Measurements from ENCODE around the gene EPB41L5. TPM values are rescaled to one million over a fixed set of nuclear protein-coding genes. Genes with fewer than 3 reads are reported as not detected.

EPB41L5 gene
- total RNA-seq, 1 donor from 2014 or later = 78.0 TPM

GRCh38 chr2:120177001-120177621 is 164.2 kb downstream of the EPB41L5 start:
- H3K27ac Mint-ChIP-seq (ENCODE audit: unreplicated experiment) = no peak overlapping the region
- H3K4me3 Mint-ChIP-seq (ENCODE audit: unreplicated experiment) = no peak overlapping the region
- H3K36me3 Mint-ChIP-seq (ENCODE audit: low read depth, unreplicated experiment) = peaks cover 11% of the 10 kb centered on the region
- no peak for TF ChIP-seq CTCF (IDR thresholded peaks at IDR 0.05; ENCODE audit: unreplicated experiment)
- H3K9me3 Mint-ChIP-seq (ENCODE audit: unreplicated experiment) = no peaks in the 10 kb centered on the region
- no peak for DNase-seq (ENCODE audit: low spot score)
- H3K4me1 Mint-ChIP-seq (ENCODE audit: unreplicated experiment) = peaks cover 17% of the 10 kb centered on the region
- H3K27me3 Mint-ChIP-seq (ENCODE audit: unreplicated experiment) = peaks cover 5% of the 10 kb centered on the region

GRCh38 chr2:120177973-120178372 is 165.1 kb downstream of the EPB41L5 start:
- DNase-seq (ENCODE audit: low spot score) = no peak
- Mint-ChIP-seq H3K9me3 (ENCODE audit: unreplicated experiment) (no peaks in the 10 kb centered on the region), H3K4me1 (ENCODE audit: unreplicated experiment) (peaks cover 15% of the 10 kb centered on the region), H3K27ac (ENCODE audit: unreplicated experiment) (no peak overlapping the region), H3K27me3 (ENCODE audit: unreplicated experiment) (peaks cover 5% of the 10 kb centered on the region), H3K36me3 (ENCODE audit: low read depth, unreplicated experiment) (peaks cover 16% of the 10 kb centered on the region), H3K4me3 (ENCODE audit: unreplicated experiment) (no peak overlapping the region)
- no peak for TF ChIP-seq CTCF (IDR thresholded peaks at IDR 0.05; ENCODE audit: unreplicated experiment)

- TF ChIP-seq CTCF (IDR thresholded peaks at IDR 0.05; ENCODE audit: unreplicated experiment) = no peak
These were observed 166.5 kb downstream of the EPB41L5 start for GRCh38 chr2:120179396-120179795.

GRCh38 chr2:120180066-120180465 is 167.2 kb downstream of the EPB41L5 start:
- H3K4me1 Mint-ChIP-seq (ENCODE audit: unreplicated experiment) = peaks cover 12% of the 10 kb centered on the region
- peaks cover 5% of the 10 kb centered on the region for H3K27me3 Mint-ChIP-seq (ENCODE audit: unreplicated experiment)
- DNase-seq (ENCODE audit: low spot score) = no peak
- peaks cover 25% of the 10 kb centered on the region for H3K36me3 Mint-ChIP-seq (ENCODE audit: low read depth, unreplicated experiment)
- no peak overlapping the region for H3K27ac Mint-ChIP-seq (ENCODE audit: unreplicated experiment)
- H3K4me3 Mint-ChIP-seq (ENCODE audit: unreplicated experiment) = no peak overlapping the region
- no peaks in the 10 kb centered on the region for H3K9me3 Mint-ChIP-seq (ENCODE audit: unreplicated experiment)
- TF ChIP-seq CTCF (IDR thresholded peaks at IDR 0.05; ENCODE audit: unreplicated experiment) = no peak

More at GRCh38 chr2:120179396-120179795, 166.5 kb downstream of the EPB41L5 start:
- Mint-ChIP-seq H3K36me3 (ENCODE audit: low read depth, unreplicated experiment) (peaks cover 25% of the 10 kb centered on the region), H3K27ac (ENCODE audit: unreplicated experiment) (no peak overlapping the region), H3K4me1 (ENCODE audit: unreplicated experiment) (peaks cover 12% of the 10 kb centered on the region), H3K4me3 (ENCODE audit: unreplicated experiment) (no peak overlapping the region), H3K9me3 (ENCODE audit: unreplicated experiment) (no peaks in the 10 kb centered on the region), H3K27me3 (ENCODE audit: unreplicated experiment) (peaks cover 5% of the 10 kb centered on the region)
- DNase-seq (ENCODE audit: low spot score) = no peak

- Mint-ChIP-seq H3K4me1 (ENCODE audit: unreplicated experiment) (peaks cover 15% of the 10 kb centered on the region), H3K4me3 (ENCODE audit: unreplicated experiment) (no peak overlapping the region), H3K27me3 (ENCODE audit: unreplicated experiment) (peaks cover 2% of the 10 kb centered on the region), H3K27ac (ENCODE audit: unreplicated experiment) (no peak overlapping the region), H3K36me3 (ENCODE audit: low read depth, unreplicated experiment) (peaks cover 30% of the 10 kb centered on the region), H3K9me3 (ENCODE audit: unreplicated experiment) (peaks cover 5% of the 10 kb centered on the region)
- TF ChIP-seq CTCF (IDR thresholded peaks at IDR 0.05; ENCODE audit: unreplicated experiment) = no peak
- DNase-seq (ENCODE audit: low spot score) = no peak
These were observed 169.2 kb downstream of the EPB41L5 start for GRCh38 chr2:120182019-120182560.

Data from endothelial cell (in vitro differentiated cells).